ENCODE results near the gene PLCB2. TPM values are rescaled to one million over a fixed set of nuclear protein-coding genes. Genes with fewer than 3 reads are reported as not detected.

PLCB2 gene
- total and polyA plus RNA-seq, 2 experiments from 2014 or later: 9.5 to 13.8 TPM

- H3K9me3 Mint-ChIP-seq: no peaks in the 10 kb centered on the region
- Histone ChIP-seq H3K4me3 (no peak within 1 kb of the TSS), H3K27me3 (ENCODE audit: insufficient read depth) (no peaks in the 10 kb centered on the region), H3K79me2 (replicated peaks; ENCODE audit: insufficient read depth) (no peaks in the 10 kb centered on the region), H3K4me2 (peak within 1 kb of the TSS; percentile 38; the same call in 1 of the 2 replicates), H3K27ac (ENCODE audit: low read depth) (no peak within 1 kb of the TSS), H4K20me1 (replicated peaks; ENCODE audit: insufficient read depth) (no peaks in the 10 kb centered on the region), H3K9me2 (ENCODE audit: insufficient read depth) (no peaks in the 10 kb centered on the region), H3K4me1 (ENCODE audit: insufficient read depth) (peaks cover 4% of the 10 kb centered on the region; the same call in 1 of the 2 replicates), H3K36me3 (ENCODE audit: insufficient read depth) (no peaks in the 10 kb centered on the region), H3F3A (replicated peaks; ENCODE audit: low read depth) (no peaks in the 10 kb centered on the region), H2AFZ (peak within 1 kb of the TSS; percentile 88)
- H3K4me1 Mint-ChIP-seq: peaks cover 41% of the 10 kb centered on the region
- H3K27ac Mint-ChIP-seq: no peak within 1 kb of the TSS
- no peak for TF ChIP-seq ZNF462 (CRISPR knock-in tag; IDR thresholded peaks at IDR 0.05)
- no peak for TF ChIP-seq REST (IDR thresholded peaks at IDR 0.05; ENCODE audit: unreplicated experiment)
- TF ChIP-seq NANOG (IDR thresholded peaks at IDR 0.05; ENCODE audit: borderline replicate concordance): no peak
- TF ChIP-seq, protein P1, sequence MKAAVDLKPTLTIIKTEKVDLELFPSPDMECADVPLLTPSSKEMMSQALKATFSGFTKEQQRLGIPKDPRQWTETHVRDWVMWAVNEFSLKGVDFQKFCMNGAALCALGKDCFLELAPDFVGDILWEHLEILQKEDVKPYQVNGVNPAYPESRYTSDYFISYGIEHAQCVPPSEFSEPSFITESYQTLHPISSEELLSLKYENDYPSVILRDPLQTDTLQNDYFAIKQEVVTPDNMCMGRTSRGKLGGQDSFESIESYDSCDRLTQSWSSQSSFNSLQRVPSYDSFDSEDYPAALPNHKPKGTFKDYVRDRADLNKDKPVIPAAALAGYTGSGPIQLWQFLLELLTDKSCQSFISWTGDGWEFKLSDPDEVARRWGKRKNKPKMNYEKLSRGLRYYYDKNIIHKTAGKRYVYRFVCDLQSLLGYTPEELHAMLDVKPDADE (IDR thresholded peaks at IDR 0.05): no peak
- no peak for TF ChIP-seq CTCF (conservative IDR thresholded peaks at IDR 0.05; ENCODE audit: low read depth in 2 of 2)
- TF ChIP-seq POLR2AphosphoS5 (IDR thresholded peaks at IDR 0.05; ENCODE audit: low read depth): no peak
- no peak for TF ChIP-seq ZNF331 (CRISPR knock-in tag; IDR thresholded peaks at IDR 0.05; ENCODE audit: low read depth)
- TF ChIP-seq EZH2phosphoT487 (IDR thresholded peaks at IDR 0.05; ENCODE audit: unreplicated experiment): no peak
- TF ChIP-seq ZNF114 (CRISPR knock-in tag; IDR thresholded peaks at IDR 0.05): no peak
- TF ChIP-seq EZH2 (IDR thresholded peaks at IDR 0.05; ENCODE audit: low read depth, unreplicated experiment): no peak
- DNase-seq (ENCODE audit: low spot score) (no peak), ATAC-seq (peak; percentile 14)
- peaks cover 16% of the 10 kb centered on the region for H3K27me3 Mint-ChIP-seq (ENCODE audit: insufficient read depth, low read depth, poor library complexity)
- H3K36me3 Mint-ChIP-seq (ENCODE audit: low read depth): no peaks in the 10 kb centered on the region; the same call in 2 of the 3 replicates
- no peak within 1 kb of the TSS; the same call in 2 of the 3 replicates for H3K4me3 Mint-ChIP-seq
Observed at GRCh38 chr15:40340740-40341400, 33.1 kb upstream of the PLCB2 start, which contains the start of gene CCDC9B. Gene CCDC9B, minus strand, starts transcription at chr15:40340939. Its CDS starts 120 bp downstream, at chr15:40340819.

Measured in GM23338 (cell line).